ENCODE data around the gene BBX. TPM values are rescaled to one million over a fixed set of nuclear protein-coding genes. Genes with fewer than 3 reads are reported as not detected.

Gene BBX
- total RNA-seq, 1 experiment from 2014 or later, result 45.0 TPM

- POLR2A ChIA-PET, result no interaction called here
- Mint-ChIP-seq H3K4me3 (no peak overlapping the region), H3K9me3 (peaks cover 6% of the 10 kb centered on the region), H3K27me3 (ENCODE audit: low read depth) (no peaks in the 10 kb centered on the region), H3K36me3 (peaks cover 8% of the 10 kb centered on the region), H3K27ac (no peak overlapping the region), H3K4me1 (peaks cover 69% of the 10 kb centered on the region)
- DNase-seq (ENCODE audit: low spot score), result no peak
- CTCF ChIA-PET, result interaction anchor here (1.0 to 1.3 kb wide), 3 partner anchors 18 to 63 kb away, joined by 3 to 5 read pairs (median 3); no protein-coding TSS in a partner anchor
- no peak for ATAC-seq
- TF ChIP-seq ESRRA (CRISPR knock-in tag; IDR thresholded peaks at IDR 0.05; ENCODE audit: borderline replicate concordance), result no peak
- TF ChIP-seq IRF2 (CRISPR knock-in tag; IDR thresholded peaks at IDR 0.05; ENCODE audit: borderline replicate concordance, low read depth), result no peak
Observed at GRCh38 chr3:107596639-107597038, 73.9 kb downstream of the BBX start.

- ChIA-PET CTCF (interaction anchor here (0.7 to 1.7 kb wide), 6 partner anchors 29 to 170 kb away, joined by 3 to 8 read pairs (median 3); no protein-coding TSS in a partner anchor), POLR2A (no interaction called here)
- H3K27ac Mint-ChIP-seq, result peak overlapping the region; percentile 86
- peaks cover 60% of the 10 kb centered on the region for H3K4me1 Mint-ChIP-seq
- peak overlapping the region; percentile 50 for H3K4me3 Mint-ChIP-seq
- peak; percentile 93 for ATAC-seq
- H3K27me3 Mint-ChIP-seq (ENCODE audit: low read depth), result no peaks in the 10 kb centered on the region
- TF ChIP-seq PRDM15 (CRISPR knock-in tag; IDR thresholded peaks at IDR 0.05) (no peak), PRRX2 (CRISPR knock-in tag; IDR thresholded peaks at IDR 0.05) (no peak), MAX (CRISPR knock-in tag; IDR thresholded peaks at IDR 0.05) (no peak), GABPB1 (CRISPR knock-in tag; IDR thresholded peaks at IDR 0.05) (peak; percentile 55; the same call in 1 of the 2 replicates)
- peak; percentile 47 for DNase-seq (ENCODE audit: low spot score)
- peaks cover 16% of the 10 kb centered on the region for H3K9me3 Mint-ChIP-seq
- H3K36me3 Mint-ChIP-seq, result peaks cover 17% of the 10 kb centered on the region
Observed at GRCh38 chr3:107598926-107599771, 76.4 kb downstream of the BBX start.

GRCh38 chr3:107599772-107600145 lies 77.0 kb downstream of the BBX start:
- H3K4me1 Mint-ChIP-seq, result peaks cover 62% of the 10 kb centered on the region
- peak overlapping the region; percentile 86 for H3K27ac Mint-ChIP-seq
- CTCF ChIA-PET, result interaction anchor here (0.7 to 1.5 kb wide), 5 partner anchors 29 to 170 kb away, joined by 3 to 7 read pairs (median 3); no protein-coding TSS in a partner anchor
- no peak for TF ChIP-seq ERG (CRISPR knock-in tag; IDR thresholded peaks at IDR 0.05)
- no peak for TF ChIP-seq ZNF281 (CRISPR knock-in tag; IDR thresholded peaks at IDR 0.05)
- no peak for TF ChIP-seq ZNF138 (CRISPR knock-in tag; conservative IDR thresholded peaks at IDR 0.05)
- no peak for TF ChIP-seq FOXP1 (CRISPR knock-in tag; IDR thresholded peaks at IDR 0.05; ENCODE audit: borderline replicate concordance)
- POLR2A ChIA-PET, result no interaction called here
- peak overlapping the region; percentile 50; the same call in 1 of the 2 replicates for H3K4me3 Mint-ChIP-seq
- no peaks in the 10 kb centered on the region for H3K27me3 Mint-ChIP-seq (ENCODE audit: low read depth)
- ATAC-seq, result no peak
- DNase-seq (ENCODE audit: low spot score), result no peak
- peaks cover 16% of the 10 kb centered on the region for H3K9me3 Mint-ChIP-seq
- peaks cover 17% of the 10 kb centered on the region for H3K36me3 Mint-ChIP-seq

Data from WTC11 (cell line).